Mucosa of rectum (tissue), 2 donors: ENCODE measurements around the gene ENO1.

Experiments used
- H3K27ac ChIP-seq, 2 donors: one replicate each; pipeline ENCODE4 v1.7.0; 2013; ENCODE audit warnings: inconsistent platforms in 2 of 2, low read depth in 2 of 2, low read length in 2 of 2
- H3K27me3 ChIP-seq, 2 donors: one replicate each; pipeline ENCODE4 v1.7.0; 2013; ENCODE audit warnings: low read length in 2 of 2; ENCODE audit not compliant: control insufficient read depth in 2 of 2, insufficient read depth in 2 of 2
- H3K36me3 ChIP-seq, 2 donors: one replicate each; pipeline ENCODE4 v1.7.0; 2013; ENCODE audit warnings: low read length in 2 of 2; ENCODE audit not compliant: control insufficient read depth in 2 of 2, insufficient read depth in 2 of 2
- H3K4me1 ChIP-seq, 2 donors: one replicate each; pipeline ENCODE4 v1.7.0; 2013; ENCODE audit warnings: low read length in 2 of 2, mild to moderate bottlenecking in 1 of 2; ENCODE audit not compliant: control insufficient read depth in 2 of 2, insufficient read depth in 2 of 2
- H3K4me3 ChIP-seq, 2 donors: one replicate each; pipeline ENCODE4 v1.7.0; 2013; ENCODE audit warnings: low read length in 2 of 2
- H3K9ac ChIP-seq, 2 donors: one replicate each; pipeline ENCODE4 v1.7.0; 2013; ENCODE audit warnings: low read length in 2 of 2, low read depth in 1 of 2, mild to moderate bottlenecking in 1 of 2
- H3K9me3 ChIP-seq, 2 donors: one replicate each; pipeline ENCODE4 v1.7.0; 2013; ENCODE audit warnings: low read length in 2 of 2; ENCODE audit not compliant: control insufficient read depth in 2 of 2
- donor health status: healthy.
- donor health status: Normal muscosa, but diverticular disease.

ENO1 gene

DNA sequence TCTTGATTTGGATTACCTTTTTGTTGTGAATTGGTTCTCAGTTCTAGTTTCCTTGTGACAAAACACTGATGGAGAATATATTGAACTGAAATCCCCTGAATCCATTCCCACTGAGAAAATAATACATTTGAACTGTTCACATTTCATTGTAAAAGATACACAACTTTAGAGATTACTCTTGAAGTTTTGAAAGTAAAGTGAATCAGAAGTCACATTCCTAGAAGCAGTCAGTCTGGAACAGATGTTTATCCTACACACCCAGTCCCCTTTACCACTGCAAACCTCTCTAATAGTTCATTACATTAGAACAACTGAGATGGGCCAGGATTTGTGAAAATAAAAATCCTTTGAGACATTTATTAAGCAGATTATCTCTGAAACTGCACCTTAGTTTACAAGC is 64.5 kb downstream of the ENO1 start:
- no peaks in the 10 kb centered on the region for H3K9me3 ChIP-seq
- no peak overlapping the region for H3K4me3 ChIP-seq
- peaks cover 0 to 19% of the 10 kb centered on the region in 2 donors for H3K4me1 ChIP-seq
- H3K9ac ChIP-seq = no peak overlapping the region
- no peaks in the 10 kb centered on the region for H3K27me3 ChIP-seq
- H3K36me3 ChIP-seq = no peaks in the 10 kb centered on the region
- H3K27ac ChIP-seq = no peak overlapping the region

- no peaks in the 10 kb centered on the region for H3K36me3 ChIP-seq
- H3K27ac ChIP-seq = no peak overlapping the region
- peaks cover 0 to 19% of the 10 kb centered on the region in 2 donors for H3K4me1 ChIP-seq
- no peak overlapping the region for H3K4me3 ChIP-seq
- H3K9me3 ChIP-seq = no peaks in the 10 kb centered on the region
- H3K9ac ChIP-seq = no peak overlapping the region
- H3K27me3 ChIP-seq = no peaks in the 10 kb centered on the region
Observed at GRCh38 chr1:8813016-8813763, 65.3 kb downstream of the ENO1 start.

DNA sequence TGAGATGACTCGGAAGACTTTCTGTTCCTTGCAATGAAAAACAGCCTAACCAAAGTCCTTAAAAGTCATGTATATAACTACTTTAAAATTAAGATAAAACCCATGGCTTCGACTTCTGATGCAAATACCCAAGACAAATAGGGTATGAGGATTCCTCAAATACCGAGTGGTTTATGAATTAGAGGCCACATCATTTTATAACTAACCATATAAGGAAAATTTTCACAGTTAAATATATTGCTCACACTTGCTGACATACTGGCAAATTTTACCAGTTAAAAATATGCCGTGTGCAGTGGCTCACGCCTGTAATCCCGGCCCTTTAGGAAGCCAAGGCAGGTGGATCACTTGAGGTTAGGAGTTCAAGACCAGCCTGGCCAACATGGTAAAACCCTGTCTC is 66.4 kb downstream of the ENO1 start:
- Histone ChIP-seq H3K4me3 (no peak overlapping the region), H3K9me3 (no peaks in the 10 kb centered on the region), H3K27me3 (no peaks in the 10 kb centered on the region), H3K27ac (no peak overlapping the region), H3K36me3 (no peaks in the 10 kb centered on the region), H3K9ac (no peak overlapping the region), H3K4me1 (peaks cover 0 to 19% of the 10 kb centered on the region in 2 donors)
